Keratinocyte (primary cell): ENCODE results near the gene MBLAC1. TPM values are rescaled to one million over a fixed set of nuclear protein-coding genes. Genes with fewer than 3 reads are reported as not detected.

Source experiments
- DNase-seq: peaks from one replicate; pipeline ENCODE4 v3.0.0-alpha.2; 2011; ENCODE audit warnings: low read depth, missing footprints, low spot score
- FAIRE-seq: peaks from 2 replicates; lab custom pipeline; 2011; peaks lifted over from hg19 to GRCh38; lab: Jason Lieb, UNC
- H2AFZ ChIP-seq: 2 replicates; pipeline ENCODE4 v1.6.0; 2012; ENCODE audit warnings: low read length, control low read depth, inconsistent platforms; ENCODE audit not compliant: control insufficient read depth
- H3K27ac ChIP-seq: 2 replicates; pipeline ENCODE4 v1.5.1; 2011; ENCODE audit warnings: low read length; ENCODE audit not compliant: control insufficient read depth, insufficient read depth
- H3K27me3 ChIP-seq: 3 replicates; pipeline ENCODE4 v1.6.0; 2011; ENCODE audit warnings: low read length; ENCODE audit not compliant: control insufficient read depth, insufficient read depth; ENCODE audit errors: extremely low read depth
- H3K36me3 ChIP-seq, 2 experiments: 2 replicates in 1 of 2; 3 replicates in 1 of 2; pipeline ENCODE4 v1.5.1; 2011; ENCODE audit warnings: low read length in 2 of 2, mild to moderate bottlenecking in 1 of 2; ENCODE audit not compliant: control insufficient read depth in 2 of 2, insufficient read depth in 2 of 2; ENCODE audit errors: extremely low read depth in 1 of 2
- H3K4me1 ChIP-seq: 3 replicates; pipeline ENCODE4 v1.5.1; 2011; ENCODE audit warnings: low read length; ENCODE audit not compliant: control insufficient read depth, insufficient read depth; ENCODE audit errors: extremely low read depth
- H3K4me2 ChIP-seq: 3 replicates; pipeline ENCODE4 v1.6.0; 2011; ENCODE audit warnings: low read depth, low read length; ENCODE audit not compliant: control insufficient read depth, insufficient read depth; ENCODE audit errors: extremely low read depth
- H3K4me3 ChIP-seq, 3 experiments: fragments of 200-600 bp in 1 of 3; sonication (generic) in 1 of 3; 2 replicates in 2 of 3; 3 replicates in 1 of 3; pipeline ENCODE4 v1.5.1; 2011 to 2016; ENCODE audit warnings: low read length in 3 of 3, mild to moderate bottlenecking in 3 of 3, control low read depth in 2 of 3, inconsistent platforms in 1 of 3, low read depth in 1 of 3, mixed read lengths in 1 of 3, mixed run types in 1 of 3, moderate library complexity in 1 of 3; ENCODE audit not compliant: control insufficient read depth in 2 of 3, insufficient read depth in 2 of 3; ENCODE audit errors: extremely low read depth in 1 of 3
- H3K79me2 ChIP-seq: 2 replicates; pipeline ENCODE4 v1.6.0; 2012; ENCODE audit warnings: low read length; ENCODE audit not compliant: control insufficient read depth, insufficient read depth
- H3K9ac ChIP-seq: 3 replicates; pipeline ENCODE4 v1.6.0; 2011; ENCODE audit warnings: low read length; ENCODE audit not compliant: control insufficient read depth, insufficient read depth; ENCODE audit errors: extremely low read depth
- H3K9me1 ChIP-seq: 3 replicates; pipeline ENCODE4 v1.6.0; 2011; ENCODE audit warnings: low read length; ENCODE audit not compliant: control insufficient read depth, insufficient read depth; ENCODE audit errors: extremely low read depth
- H3K9me3 ChIP-seq: 2 replicates; pipeline ENCODE4 v1.5.1; 2012; ENCODE audit warnings: low read depth, low read length; ENCODE audit not compliant: control insufficient read depth
- H4K20me1 ChIP-seq: 3 replicates; pipeline ENCODE4 v1.6.0; 2011; ENCODE audit warnings: low read length; ENCODE audit not compliant: control insufficient read depth, insufficient read depth; ENCODE audit errors: extremely low read depth
- CTCF ChIP-seq, 3 experiments: IDR thresholded peaks in 1 of 3; conservative IDR thresholded peaks in 1 of 3; optimal IDR thresholded peaks in 1 of 3; 2 replicates in 2 of 3; 3 replicates in 1 of 3; pipeline versions ENCODE3 to v1.5.1; 2011; ENCODE audit warnings: low read length in 3 of 3, mild to moderate bottlenecking in 3 of 3, moderate library complexity in 2 of 3, control low read depth in 1 of 3, inconsistent platforms in 1 of 3; ENCODE audit not compliant: insufficient read depth in 2 of 3; ENCODE audit errors: extremely low read depth in 1 of 3
- EZH2 ChIP-seq: IDR thresholded peaks from one replicate; pipeline ENCODE4 v1.6.1; 2012; ENCODE audit warnings: inconsistent platforms, mild to moderate bottlenecking, low read length, moderate library complexity
- dilution Hi-C: fragments of 300-500 bp; cut with MboI; formaldehyde crosslinking; loops from one replicate; pipeline ENCODE4 v1.7.0; 2020; ENCODE audit warnings: low sequenced_read_pairs; ENCODE audit not compliant: extremely low pct_ligation_motif_present
- polyA plus RNA-seq, 5 experiments: library from polyadenylated mRNA; depleted of rRNA in 3 of 5; stranded (reverse) in 3 of 5; stranded (forward) in 1 of 5; unstranded in 1 of 5; fragments of >200 nt; gene quantifications; 1 replicate in 1 of 5; 2 replicates in 3 of 5; 3 replicates in 1 of 5; pipeline versions ENCODE4 v1.2.1 to v1.2.3, GENCODE V29; 2011 to 2012; ENCODE audit warnings: missing spikeins in 2 of 5, low read depth in 1 of 5, low replicate concordance in 1 of 5

The MBLAC1 gene
- polyA plus RNA-seq, 1 donor (not counting 4 experiments of a cell fraction or from before 2014, with no cell fraction given), result 0.21 TPM

GRCh38 chr7:100122568-100122967 is 4.2 kb upstream of the MBLAC1 start:
- Histone ChIP-seq H3K27ac (no peak overlapping the region), H4K20me1 (peaks cover 3% of the 10 kb centered on the region), H3K4me3 (no peak overlapping the region), H3K27me3 (no peaks in the 10 kb centered on the region), H3K79me2 (peaks cover 15% of the 10 kb centered on the region), H3K4me1 (peaks cover 10% of the 10 kb centered on the region), H3K9me3 (no peaks in the 10 kb centered on the region), H3K9ac (no peak overlapping the region), H3K9me1 (no peaks in the 10 kb centered on the region), H3K36me3 (peaks cover 0 to 2% of the 10 kb centered on the region in 2 experiments), H2AFZ (no peak overlapping the region), H3K4me2 (no peak overlapping the region)
- no peak for TF ChIP-seq CTCF (optimal IDR thresholded peaks at IDR 0.05 in 1 of 3, IDR thresholded peaks at IDR 0.05 in 1 of 3, conservative IDR thresholded peaks at IDR 0.05 in 1 of 3; ENCODE audit: extremely low read depth in 1 of 3, insufficient read depth in 2 of 3, low read length in 3 of 3)
- no peak for TF ChIP-seq EZH2
- no peak for DNase-seq
- FAIRE-seq, result no peak
- dilution Hi-C loops, result no loop called here

- peaks cover 0 to 2% of the 10 kb centered on the region in 2 experiments for H3K36me3 ChIP-seq
- H3K9ac ChIP-seq, result no peak overlapping the region
- no peak for FAIRE-seq
- H3K9me3 ChIP-seq, result no peaks in the 10 kb centered on the region
- no peak overlapping the region for H3K27ac ChIP-seq
- peaks cover 6% of the 10 kb centered on the region for H3K79me2 ChIP-seq
- peaks cover 14% of the 10 kb centered on the region for H3K4me1 ChIP-seq
- no peaks in the 10 kb centered on the region for H3K9me1 ChIP-seq
- H2AFZ ChIP-seq, result no peak overlapping the region
- dilution Hi-C loops, result no loop called here
- no peaks in the 10 kb centered on the region for H3K27me3 ChIP-seq
- H3K4me3 ChIP-seq, result no peak overlapping the region
- no peaks in the 10 kb centered on the region for H4K20me1 ChIP-seq
- no peak overlapping the region for H3K4me2 ChIP-seq
- no peak for DNase-seq
- TF ChIP-seq EZH2 (no peak), CTCF (optimal IDR thresholded peaks at IDR 0.05 in 1 of 3, IDR thresholded peaks at IDR 0.05 in 1 of 3, conservative IDR thresholded peaks at IDR 0.05 in 1 of 3; ENCODE audit: extremely low read depth in 1 of 3, insufficient read depth in 2 of 3, low read length in 3 of 3) (no peak)
Measured at GRCh38 chr7:100124301-100125230, 2.2 kb upstream of the MBLAC1 start.
